Right cardiac atrium (tissue), 5 donors: ENCODE data around the gene KRTAP5-5. TPM values are rescaled to one million over a fixed set of nuclear protein-coding genes. Genes with fewer than 3 reads are reported as not detected.
"Not testable (repeated sequence)": the region's sequence is repeated elsewhere in the genome, so short reads cannot be mapped to it uniquely, and the experiment has no call there.

Source experiments
- ATAC-seq, 2 donors: fragments of 200-7000 bp; cut with Tn5 transposase; one replicate each; pipeline versions ENCODE4 v1.8.0 to v1.9.1; 2020; ENCODE audit warnings: moderate library complexity in 2 of 2, mild to moderate bottlenecking in 1 of 2
- DNase-seq, 3 donors: peaks; one replicate each; pipeline ENCODE4 v3.0.0-alpha.2; 2020
- H3K27ac ChIP-seq: one replicate; pipeline ENCODE4 v1.5.1; 2013; ENCODE audit warnings: mild to moderate bottlenecking, low read length, control low read depth, moderate library complexity
- H3K27me3 ChIP-seq: one replicate; pipeline ENCODE4 v1.6.1; 2013; ENCODE audit not compliant: control insufficient read depth, insufficient read depth
- H3K4me1 ChIP-seq: one replicate; pipeline ENCODE4 v1.6.1; 2013; ENCODE audit warnings: low read length; ENCODE audit not compliant: control insufficient read depth, insufficient read depth
- H3K4me3 ChIP-seq: one replicate; pipeline ENCODE4 v1.5.1; 2013; ENCODE audit warnings: low read length, control low read depth
- H3K9me3 ChIP-seq: one replicate; pipeline ENCODE4 v1.6.1; 2013; ENCODE audit warnings: low read length; ENCODE audit not compliant: control insufficient read depth
- WGBS: extraction: QIAGEN DNeasy Blood & Tissue Kit; methylation state at CpG from one replicate; pipeline ENCODE4 v1.1.7; 2013; 5-methylcytosine and 5-hydroxymethylcytosine counted together
- intact Hi-C, 4 donors: fragments of 100-400 bp; cut with DNase I; formaldehyde crosslinking; loops; one replicate each; pipeline versions ENCODE4 v1.11.0 to v1.14.0; 2022 to 2023
- polyA plus RNA-seq: library from polyadenylated mRNA; stranded (reverse); fragments of 200-250 nt; gene quantifications from one replicate; pipeline ENCODE4 v1.2.3, GENCODE V29; 2013
- total RNA-seq, 4 donors: library from RNA; stranded (reverse); fragmentation: NEBNext Ultra II Directional; extraction: Animal tissue kit (Norgen Biotek cat#: 25700); gene quantifications; one replicate each; pipeline ENCODE4 v1.2.1, GENCODE V29; 2021
- donor health status: healthy with polysubstance abuse.
- donor health status: DM: no; HTN: yes; CAD: no.
- donor health status: DM: no; HTN: no; CAD: no.
- donor health status: DM: no; HTN: yes; CAD: no; lungs with severe emphysema.
- donor health status: DM: yes; HTN: yes; CAD: no.

KRTAP5-5 gene
- total and polyA plus RNA-seq, 5 donors: not detected

DNA sequence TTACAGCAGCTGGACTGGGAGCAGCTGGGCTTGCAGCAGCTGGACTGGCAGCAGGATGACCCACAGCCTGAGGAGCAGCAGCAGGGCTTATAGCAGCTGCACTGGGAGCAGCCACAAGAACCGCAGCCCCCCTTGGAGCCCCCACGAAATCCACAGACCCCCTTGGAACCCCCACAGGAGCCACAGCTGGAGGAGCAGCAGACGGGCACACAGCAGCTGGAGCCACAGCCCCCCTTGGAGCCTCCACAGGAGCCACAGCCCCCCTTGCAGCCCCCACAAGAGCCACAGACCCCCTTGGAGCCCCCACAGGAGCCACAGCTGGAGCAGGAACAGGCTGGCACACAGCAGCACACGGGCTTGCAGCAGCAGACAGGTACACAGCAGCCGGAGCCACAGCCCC, 21.7 kb upstream of the KRTAP5-5 start:
- 48% methylated on average over 5 of the region's 5 CpGs for WGBS
- H3K4me1 ChIP-seq, H3K9me3 ChIP-seq, H3K27ac ChIP-seq, H3K27me3 ChIP-seq, ATAC-seq, intact Hi-C loops, H3K4me3 ChIP-seq, DNase-seq: not testable (repeated sequence)

DNA sequence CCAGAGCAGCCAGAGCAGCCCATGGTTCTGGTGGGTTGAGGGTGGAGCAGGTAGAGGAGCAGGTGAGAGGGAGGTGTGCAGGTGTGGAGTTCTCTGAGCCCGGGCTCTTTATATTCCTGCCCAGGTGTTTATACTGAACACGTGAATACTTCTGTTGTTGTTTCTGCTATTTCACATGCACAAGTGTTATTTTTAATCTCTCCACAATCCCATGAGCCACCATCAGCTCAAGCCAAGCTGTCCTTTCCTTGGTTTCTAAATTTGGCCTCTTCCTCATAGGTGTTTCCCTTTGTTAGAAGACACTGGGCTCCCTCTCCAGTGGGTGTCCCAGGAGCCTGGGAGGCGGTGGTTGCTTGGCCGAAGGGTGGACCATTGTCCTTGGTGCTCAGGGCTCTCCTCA, 21.2 kb upstream of the KRTAP5-5 start, which contains the start of gene KRTAP5-3:
Gene KRTAP5-3, minus strand, starts transcription at position 101 of the 400 bp plus-strand sequence. Its CDS starts 78 bp downstream, at position 23.
- no peak for DNase-seq
- no peaks in the 10 kb centered on the region for H3K4me1 ChIP-seq
- ATAC-seq: no peak
- no peaks in the 10 kb centered on the region for H3K9me3 ChIP-seq
- WGBS: 72% methylated on average over 4 of the region's 4 CpGs
- no peak within 1 kb of the TSS for H3K4me3 ChIP-seq
- no peak within 1 kb of the TSS for H3K27ac ChIP-seq
- no peaks in the 10 kb centered on the region for H3K27me3 ChIP-seq
- intact Hi-C loops: no loop called here

DNA sequence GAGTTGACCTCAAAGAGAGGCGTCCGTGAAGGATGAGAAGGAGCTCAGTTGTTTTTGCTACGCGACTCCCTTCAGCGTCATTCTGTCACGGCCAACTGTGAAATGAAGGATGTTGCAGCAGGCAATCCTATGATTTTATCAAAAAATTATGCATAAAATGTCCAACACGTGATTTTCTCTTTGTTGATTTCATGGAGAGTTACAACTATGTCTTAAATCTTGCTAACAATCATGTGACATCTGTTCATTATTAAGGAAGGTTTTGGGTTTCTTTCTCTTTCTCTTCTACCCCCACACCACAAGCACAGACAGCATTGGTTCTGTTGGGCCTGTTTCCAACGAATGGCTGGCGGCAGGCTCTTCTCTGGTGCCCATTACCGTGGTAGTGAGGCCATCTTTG, 11.3 kb upstream of the KRTAP5-5 start:
- peaks cover 2% of the 10 kb centered on the region for H3K27me3 ChIP-seq
- intact Hi-C loops: no loop called here
- H3K4me3 ChIP-seq: no peak overlapping the region
- H3K27ac ChIP-seq: no peak overlapping the region
- DNase-seq: no peak
- no peak for ATAC-seq
- WGBS: 86% methylated on average over 10 of the region's 10 CpGs
- H3K4me1 ChIP-seq: no peaks in the 10 kb centered on the region
- no peaks in the 10 kb centered on the region for H3K9me3 ChIP-seq

DNA sequence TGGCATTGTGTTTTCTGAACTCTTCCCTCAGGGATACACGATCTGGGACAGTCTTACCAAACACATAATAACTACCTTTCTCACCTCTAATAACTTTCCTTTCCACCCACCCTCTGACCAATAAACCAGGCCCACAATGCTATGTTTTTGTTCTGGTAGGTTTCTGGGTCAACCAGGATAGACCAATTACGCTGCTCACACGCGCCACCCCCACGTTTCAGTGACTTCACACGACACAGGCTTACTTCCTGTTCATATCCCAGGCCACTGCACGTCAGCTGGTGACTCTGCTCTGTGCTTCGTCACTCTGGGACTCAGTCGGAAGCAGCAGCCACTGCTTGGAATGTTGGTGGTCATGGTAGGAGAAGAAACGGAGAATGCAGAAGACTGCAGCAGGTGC, 10.1 kb upstream of the KRTAP5-5 start:
- H3K4me1 ChIP-seq: no peaks in the 10 kb centered on the region
- ATAC-seq (no peak), DNase-seq (no peak)
- peaks cover 2% of the 10 kb centered on the region for H3K27me3 ChIP-seq
- intact Hi-C loops: no loop called here
- no peaks in the 10 kb centered on the region for H3K9me3 ChIP-seq
- no peak overlapping the region for H3K27ac ChIP-seq
- WGBS: 33% methylated on average over 10 of the region's 10 CpGs
- H3K4me3 ChIP-seq: no peak overlapping the region

DNA sequence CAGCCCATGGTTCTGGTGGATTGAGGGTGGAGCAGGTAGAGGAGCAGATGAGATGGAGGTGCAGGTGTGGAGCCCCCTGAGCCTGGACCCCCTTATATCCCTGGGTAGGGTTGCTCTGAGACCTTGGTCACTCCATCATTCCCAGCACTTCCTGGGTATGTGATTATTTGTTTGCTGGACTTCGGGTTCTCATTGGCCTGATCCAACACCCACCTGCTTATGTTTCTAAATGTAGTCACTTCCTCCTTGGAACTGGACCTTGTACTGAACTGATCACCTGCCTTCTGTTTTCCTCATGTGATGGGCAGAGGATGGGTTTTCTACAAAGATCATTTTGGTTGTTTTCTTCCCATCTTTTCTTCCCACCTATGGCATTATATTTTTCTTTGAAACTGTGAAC, 7.5 kb upstream of the KRTAP5-5 start, which contains the start of gene KRTAP5-4:
Gene KRTAP5-4, minus strand, starts transcription at position 53 of the 400 bp plus-strand sequence. Its CDS starts 45 bp downstream, at position 8.
- Histone ChIP-seq H3K27me3 (peaks cover 2% of the 10 kb centered on the region), H3K4me3 (no peak within 1 kb of the TSS), H3K27ac (no peak within 1 kb of the TSS), H3K4me1 (no peaks in the 10 kb centered on the region), H3K9me3 (no peaks in the 10 kb centered on the region)
- DNase-seq (no peak), ATAC-seq (no peak)
- WGBS: 67% methylated on average over 1 of the region's 1 CpG
- intact Hi-C loops: loop anchor here in 3 of 4 donors (10.0 kb wide), 1 partner anchor 77 kb away; no protein-coding TSS in a partner anchor

DNA sequence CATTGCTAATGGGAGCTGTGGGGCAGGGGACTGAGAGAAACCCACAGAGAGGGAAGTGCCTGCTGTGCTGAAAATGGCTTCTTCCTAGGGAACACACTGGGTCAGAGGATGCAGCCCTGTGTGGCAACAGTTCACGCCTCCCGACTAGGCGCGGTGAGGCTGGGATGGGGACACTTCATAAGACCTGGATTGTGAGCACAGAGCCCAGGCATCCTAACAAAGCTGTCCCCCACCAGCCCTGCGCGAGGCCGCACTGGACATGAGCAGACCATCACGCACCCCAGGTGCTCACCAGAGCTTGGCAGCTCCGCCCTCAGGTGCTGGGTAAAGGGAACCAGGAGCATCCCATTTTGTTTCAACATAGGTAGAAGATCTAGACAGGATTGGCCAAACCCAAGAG, 5.9 kb upstream of the KRTAP5-5 start:
- no peaks in the 10 kb centered on the region for H3K9me3 ChIP-seq
- intact Hi-C loops: loop anchor here in 3 of 4 donors (10.0 kb wide), 1 partner anchor 79 kb away; no protein-coding TSS in a partner anchor
- H3K4me3 ChIP-seq: no peak overlapping the region
- WGBS: 65% methylated on average over 9 of the region's 9 CpGs
- H3K4me1 ChIP-seq: no peaks in the 10 kb centered on the region
- DNase-seq (no peak), ATAC-seq (no peak)
- no peak overlapping the region for H3K27ac ChIP-seq
- peaks cover 2% of the 10 kb centered on the region for H3K27me3 ChIP-seq

DNA sequence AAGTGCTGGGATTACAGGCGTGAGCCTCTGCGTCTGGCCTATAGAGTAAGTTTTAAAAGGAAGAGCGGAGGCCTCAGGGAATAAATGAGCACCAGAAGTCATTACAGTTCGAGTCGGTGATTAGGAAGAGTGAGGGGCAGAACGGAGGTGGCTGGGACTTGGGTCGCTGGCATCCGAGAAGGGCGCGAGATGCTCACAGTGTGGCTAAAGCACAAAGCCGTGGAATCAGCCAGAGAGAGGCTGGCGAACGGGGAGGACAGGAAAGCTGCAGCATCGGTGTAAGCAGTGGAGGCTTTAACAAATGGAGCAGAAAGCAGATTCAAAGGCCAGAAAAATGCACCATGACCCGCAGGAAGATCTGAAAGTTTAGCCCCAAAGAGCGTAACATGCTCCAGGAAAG, 5.0 kb upstream of the KRTAP5-5 start:
- H3K27ac ChIP-seq: no peak overlapping the region
- no peak for DNase-seq
- no peak overlapping the region for H3K4me3 ChIP-seq
- intact Hi-C loops: loop anchor here in 3 of 4 donors (10.0 kb wide), 1 partner anchor 80 kb away; no protein-coding TSS in a partner anchor
- 85% methylated on average over 16 of the region's 16 CpGs for WGBS
- H3K9me3 ChIP-seq: no peaks in the 10 kb centered on the region
- no peak for ATAC-seq
- H3K27me3 ChIP-seq: peaks cover 2% of the 10 kb centered on the region
- no peaks in the 10 kb centered on the region for H3K4me1 ChIP-seq

DNA sequence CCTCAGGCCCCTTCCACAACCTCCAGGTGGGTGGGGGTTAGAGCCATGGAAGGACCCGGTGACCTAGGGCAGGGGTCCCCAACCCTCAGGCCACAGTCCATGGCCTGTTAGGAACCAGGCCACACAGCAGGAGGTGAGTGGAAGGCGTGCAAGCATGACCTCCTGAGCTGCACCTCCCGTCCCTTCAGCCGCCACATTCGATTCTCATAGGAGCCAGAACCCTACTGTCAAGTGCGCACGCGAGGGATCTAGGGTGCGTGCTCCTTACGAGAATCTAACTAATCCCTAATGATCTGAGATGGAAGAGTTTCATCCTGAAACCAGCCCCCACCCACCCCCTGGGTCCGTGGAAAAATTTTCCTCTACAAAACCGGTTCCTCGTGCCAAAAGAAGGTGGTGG, 4.0 kb upstream of the KRTAP5-5 start:
- no peak for DNase-seq
- no peak overlapping the region for H3K27ac ChIP-seq
- no peak for ATAC-seq
- H3K27me3 ChIP-seq: peaks cover 2% of the 10 kb centered on the region
- no peak overlapping the region for H3K4me3 ChIP-seq
- WGBS: 85% methylated on average over 13 of the region's 13 CpGs
- no peaks in the 10 kb centered on the region for H3K4me1 ChIP-seq
- no peaks in the 10 kb centered on the region for H3K9me3 ChIP-seq
- intact Hi-C loops: loop anchor here in 3 of 4 donors (10.0 kb wide), 1 partner anchor 81 kb away; no protein-coding TSS in a partner anchor

DNA sequence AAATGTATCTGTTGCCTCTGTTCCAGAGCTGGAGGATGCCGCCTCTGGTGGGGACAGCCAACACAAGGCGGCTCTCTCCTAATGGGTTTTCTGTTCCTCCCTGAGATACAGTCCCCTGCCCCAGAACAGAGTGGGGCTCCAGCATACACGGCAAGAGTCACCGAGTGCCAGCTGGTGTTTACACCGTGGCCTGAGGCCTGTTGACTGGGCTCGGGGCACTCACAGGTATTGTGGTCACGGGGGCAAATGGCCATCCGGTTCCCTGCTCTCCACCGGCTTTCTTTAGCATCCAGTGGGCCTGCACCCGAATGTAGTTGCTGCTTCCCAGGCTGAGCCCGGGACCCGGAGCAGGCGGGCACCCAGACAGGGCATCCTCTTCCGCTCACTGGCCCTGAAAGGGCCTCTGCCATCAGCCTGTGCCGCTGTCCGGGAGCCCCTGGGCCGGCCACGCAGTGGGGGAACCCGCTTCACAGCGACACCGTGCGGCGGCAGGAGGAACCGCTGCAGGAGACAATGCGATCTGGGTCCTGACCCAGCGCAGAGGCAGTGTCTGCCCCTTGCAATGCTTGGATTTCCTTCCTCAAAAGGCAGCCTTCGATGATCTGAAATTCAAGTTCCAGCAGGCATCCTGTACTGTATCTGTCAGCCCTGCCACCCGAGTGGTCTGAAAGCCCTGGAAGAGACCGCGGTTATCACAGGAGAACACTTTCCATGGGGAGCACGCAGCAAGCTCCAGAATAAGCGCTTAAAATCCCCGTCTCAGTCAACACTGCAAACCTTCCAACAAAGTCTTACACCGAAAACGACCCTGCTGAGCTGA, 859 bp upstream of the KRTAP5-5 start:
- DNase-seq: peak; percentile 51 to 82 (median 75)
- intact Hi-C loops: loop anchor here in 3 of 4 donors (10.0 kb wide), 1 partner anchor 84 kb away; no protein-coding TSS in a partner anchor
- Histone ChIP-seq H3K9me3 (no peaks in the 10 kb centered on the region), H3K27me3 (no peaks in the 10 kb centered on the region), H3K27ac (no peak overlapping the region), H3K4me1 (no peaks in the 10 kb centered on the region), H3K4me3 (no peak overlapping the region)
- ATAC-seq: peak; percentile 75 to 80
- WGBS: 27% methylated on average over 35 of the region's 35 CpGs

DNA sequence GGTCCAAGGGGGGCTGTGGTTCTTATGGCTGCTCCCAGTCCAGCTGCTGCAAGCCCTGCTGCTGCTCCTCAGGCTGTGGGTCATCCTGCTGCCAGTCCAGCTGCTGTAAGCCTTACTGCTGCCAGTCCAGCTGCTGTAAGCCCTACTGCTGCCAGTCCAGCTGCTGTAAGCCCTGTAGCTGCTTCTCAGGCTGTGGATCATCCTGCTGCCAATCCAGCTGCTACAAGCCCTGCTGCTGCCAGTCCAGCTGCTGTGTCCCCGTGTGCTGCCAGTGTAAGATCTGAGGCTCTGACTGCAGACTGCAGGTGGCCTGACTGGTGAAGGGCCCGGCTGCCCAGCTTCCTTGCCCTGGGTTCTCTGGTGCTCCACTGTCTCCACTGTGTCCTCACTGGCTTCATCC, 696 bp downstream of the KRTAP5-5 start:
- Histone ChIP-seq H3K4me1 (no peaks in the 10 kb centered on the region), H3K4me3 (no peak overlapping the region), H3K27ac (no peak overlapping the region), H3K27me3 (no peaks in the 10 kb centered on the region), H3K9me3 (no peaks in the 10 kb centered on the region)
- DNase-seq (no peak), ATAC-seq (no peak)
- intact Hi-C loops: no loop called here
- WGBS: 77% methylated on average over 2 of the region's 2 CpGs

DNA sequence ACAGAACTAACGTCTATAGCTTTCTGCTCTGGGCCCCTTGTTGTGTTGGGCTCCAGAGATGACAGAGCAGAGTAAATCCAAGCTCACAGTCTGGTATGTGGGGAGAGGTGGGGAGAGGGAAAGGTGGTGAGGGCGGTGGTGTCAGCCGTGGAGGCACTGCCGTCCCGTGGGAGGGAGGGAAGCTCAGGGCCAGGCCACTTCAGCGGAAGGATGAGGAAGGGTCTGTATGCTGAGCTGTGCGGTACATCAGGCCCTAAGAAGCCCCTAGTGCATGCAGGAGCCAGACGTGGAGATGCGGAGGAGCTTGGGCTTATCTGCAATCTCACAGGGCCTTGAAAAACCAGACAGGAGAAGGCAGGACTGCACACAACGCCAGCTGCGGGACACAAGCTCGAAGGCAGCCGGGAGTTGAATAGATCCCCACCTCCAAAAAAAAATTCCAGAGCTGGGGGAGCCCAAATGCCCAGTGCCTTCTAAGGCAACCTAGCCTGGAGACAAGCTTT, 1.5 kb downstream of the KRTAP5-5 start:
- Histone ChIP-seq H3K27me3 (no peaks in the 10 kb centered on the region), H3K9me3 (no peaks in the 10 kb centered on the region), H3K4me1 (no peaks in the 10 kb centered on the region), H3K27ac (no peak overlapping the region), H3K4me3 (no peak overlapping the region)
- DNase-seq (no peak), ATAC-seq (no peak)
- 71% methylated on average over 13 of the region's 13 CpGs for WGBS
- intact Hi-C loops: no loop called here
